ENCODE measurements around the gene CAPN9.

The CAPN9 gene

DNA sequence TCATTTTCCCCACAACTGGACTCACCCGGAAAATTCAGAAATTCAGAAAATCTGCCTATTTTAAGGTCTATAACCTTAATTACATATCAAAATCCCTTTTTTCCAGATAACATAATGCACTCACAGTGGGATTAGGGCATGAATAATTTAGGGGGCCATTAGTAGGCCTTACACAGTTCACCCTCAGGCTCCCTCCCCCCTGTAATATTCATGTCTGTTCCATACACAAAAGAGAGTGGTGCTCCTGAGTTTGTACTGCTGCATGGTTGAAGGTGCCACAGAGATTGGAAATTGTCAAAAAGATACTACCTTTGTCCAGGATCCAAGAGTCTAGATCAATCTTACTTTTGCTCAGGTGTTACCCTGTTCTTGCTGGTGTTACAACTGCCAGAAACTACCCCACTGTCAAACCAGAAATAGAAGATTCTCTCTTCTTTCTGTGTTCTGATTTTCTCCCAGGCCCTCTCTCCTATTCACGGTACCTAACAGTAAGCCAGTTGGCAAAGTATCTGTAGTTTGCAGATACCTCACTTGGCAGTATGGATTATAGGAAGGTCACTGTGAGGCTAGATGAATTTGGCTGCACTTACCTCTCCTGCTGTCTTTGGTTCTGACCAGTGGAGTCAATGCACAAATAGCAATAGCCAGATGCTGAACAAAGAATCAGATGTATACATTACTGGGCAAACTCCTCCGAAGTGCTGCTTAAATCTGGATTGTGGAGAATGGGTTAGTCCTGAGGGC, 67.9 kb downstream of the CAPN9 start:
- DNase-seq (ENCODE audit: low read depth): no peak
- TF ChIP-seq CTCF (IDR thresholded peaks at IDR 0.05; ENCODE audit: control insufficient read depth, insufficient read depth, low read depth, low read length, missing control alignments): no peak
- H3K4me3 ChIP-seq (ENCODE audit: control insufficient read depth, low read depth, low read length): no peak overlapping the region

GRCh38 chr1:230816018-230816417, 68.8 kb downstream of the CAPN9 start:
- no peak for DNase-seq (ENCODE audit: low read depth)
- no peak overlapping the region for H3K4me3 ChIP-seq (ENCODE audit: control insufficient read depth, low read depth, low read length)
- TF ChIP-seq CTCF (IDR thresholded peaks at IDR 0.05; ENCODE audit: control insufficient read depth, insufficient read depth, low read depth, low read length, missing control alignments): no peak

GRCh38 chr1:230818367-230818766, 71.2 kb downstream of the CAPN9 start:
- TF ChIP-seq CTCF (IDR thresholded peaks at IDR 0.05; ENCODE audit: control insufficient read depth, insufficient read depth, low read depth, low read length, missing control alignments): no peak
- no peak for DNase-seq (ENCODE audit: low read depth)
- no peak overlapping the region for H3K4me3 ChIP-seq (ENCODE audit: control insufficient read depth, low read depth, low read length)

DNA sequence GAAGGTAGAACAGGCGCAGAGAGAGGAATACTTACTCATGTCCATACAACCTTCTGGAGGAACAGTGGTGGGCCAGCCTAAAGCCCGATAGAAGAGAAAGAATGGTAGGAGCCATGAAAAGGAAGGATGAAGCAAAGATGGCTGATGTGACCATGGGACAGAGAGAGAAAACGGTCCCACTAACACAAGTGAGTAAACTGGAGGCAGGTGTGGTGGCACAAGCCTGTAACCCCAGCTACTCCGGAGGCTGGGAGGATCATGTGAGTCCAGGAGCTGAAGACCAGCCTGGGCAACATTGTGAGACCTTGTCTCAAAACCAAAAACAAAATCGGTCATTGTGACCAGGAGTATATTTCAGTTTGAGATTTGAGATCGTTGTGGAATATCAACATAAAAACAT, 71.7 kb downstream of the CAPN9 start:
- no peak overlapping the region for H3K4me3 ChIP-seq (ENCODE audit: control insufficient read depth, low read depth, low read length)
- TF ChIP-seq CTCF (IDR thresholded peaks at IDR 0.05; ENCODE audit: control insufficient read depth, insufficient read depth, low read depth, low read length, missing control alignments): no peak
- no peak for DNase-seq (ENCODE audit: low read depth)

DNA sequence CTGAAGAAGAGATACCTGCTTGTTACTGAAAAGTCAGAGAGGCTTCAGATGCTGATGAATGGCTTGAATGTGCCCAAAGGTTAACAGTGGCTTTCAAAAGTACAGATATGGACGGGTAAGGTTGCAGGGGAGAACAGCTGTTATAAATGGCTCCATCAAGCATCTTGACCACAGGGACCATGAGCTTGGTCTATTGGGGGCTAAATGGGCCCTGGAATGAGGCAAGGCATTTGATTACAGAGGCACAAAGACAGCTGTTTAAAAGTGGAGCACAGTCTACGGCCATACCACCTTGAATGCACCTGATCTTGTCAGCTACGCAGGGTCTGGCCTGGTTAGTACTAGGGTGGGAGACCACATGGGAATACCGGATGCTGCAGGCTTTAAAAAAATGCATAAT, 72.8 kb downstream of the CAPN9 start:
- no peak overlapping the region for H3K4me3 ChIP-seq (ENCODE audit: control insufficient read depth, low read depth, low read length)
- TF ChIP-seq CTCF (IDR thresholded peaks at IDR 0.05; ENCODE audit: control insufficient read depth, insufficient read depth, low read depth, low read length, missing control alignments): no peak
- DNase-seq (ENCODE audit: low read depth): no peak

DNA sequence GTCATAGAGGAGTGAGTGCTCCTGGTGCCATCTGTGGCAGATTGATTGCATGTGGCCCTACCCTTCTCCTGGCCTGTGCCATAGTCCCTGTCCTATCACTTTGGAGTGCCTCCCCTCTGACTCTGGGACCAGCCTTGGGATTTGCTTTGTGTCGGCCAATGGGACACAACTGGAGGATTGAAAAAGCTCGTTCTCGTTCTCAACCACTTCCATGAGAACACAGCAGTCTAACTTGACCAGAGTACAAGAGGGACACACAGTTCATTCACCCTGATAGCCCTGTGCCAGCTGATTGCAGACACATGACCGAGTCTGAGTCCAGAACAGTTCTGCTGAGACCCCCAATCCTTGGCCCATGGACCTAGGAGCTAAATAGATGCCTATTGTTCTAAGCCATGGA, 73.4 kb downstream of the CAPN9 start:
- no peak overlapping the region for H3K4me3 ChIP-seq (ENCODE audit: control insufficient read depth, low read depth, low read length)
- no peak for TF ChIP-seq CTCF (IDR thresholded peaks at IDR 0.05; ENCODE audit: control insufficient read depth, insufficient read depth, low read depth, low read length, missing control alignments)
- no peak for DNase-seq (ENCODE audit: low read depth)
